GM18520 (cell line): ENCODE results near the gene MEAF6.

ENCODE experiments used
- ATAC-seq: cut with Tn5 transposase; IDR thresholded peaks from one replicate; pipeline ENCODE4 v1.9.1; 2021; ENCODE audit not compliant: unreplicated experiment

Gene MEAF6

GRCh38 chr1:37485902-37486679, 28.5 kb downstream of the MEAF6 start:
- no peak for ATAC-seq

GRCh38 chr1:37484325-37485051, 30.1 kb downstream of the MEAF6 start:
- no peak for ATAC-seq

DNA sequence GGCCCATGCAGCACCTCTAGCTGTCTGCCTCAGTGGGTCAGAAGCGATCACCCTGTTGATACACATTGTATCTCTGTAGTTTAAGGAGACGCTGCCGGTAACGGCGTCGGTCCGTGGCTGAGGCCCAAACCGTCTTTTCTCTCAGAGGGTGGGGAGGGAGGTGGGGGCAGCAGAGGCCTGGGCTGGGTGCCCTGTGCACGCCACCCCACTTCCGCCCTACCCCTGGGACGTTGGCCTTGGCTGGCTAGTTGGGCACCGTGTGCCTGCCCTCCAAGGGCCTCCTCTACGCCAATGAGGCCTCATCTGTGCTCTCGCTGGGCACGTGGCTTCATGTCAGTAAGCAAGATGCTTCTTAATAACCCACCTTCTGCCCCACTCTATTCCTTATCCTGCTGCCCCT, 30.8 kb downstream of the MEAF6 start:
- ATAC-seq, result no peak

GRCh38 chr1:37482796-37483744, 31.5 kb downstream of the MEAF6 start:
- ATAC-seq, result no peak

DNA sequence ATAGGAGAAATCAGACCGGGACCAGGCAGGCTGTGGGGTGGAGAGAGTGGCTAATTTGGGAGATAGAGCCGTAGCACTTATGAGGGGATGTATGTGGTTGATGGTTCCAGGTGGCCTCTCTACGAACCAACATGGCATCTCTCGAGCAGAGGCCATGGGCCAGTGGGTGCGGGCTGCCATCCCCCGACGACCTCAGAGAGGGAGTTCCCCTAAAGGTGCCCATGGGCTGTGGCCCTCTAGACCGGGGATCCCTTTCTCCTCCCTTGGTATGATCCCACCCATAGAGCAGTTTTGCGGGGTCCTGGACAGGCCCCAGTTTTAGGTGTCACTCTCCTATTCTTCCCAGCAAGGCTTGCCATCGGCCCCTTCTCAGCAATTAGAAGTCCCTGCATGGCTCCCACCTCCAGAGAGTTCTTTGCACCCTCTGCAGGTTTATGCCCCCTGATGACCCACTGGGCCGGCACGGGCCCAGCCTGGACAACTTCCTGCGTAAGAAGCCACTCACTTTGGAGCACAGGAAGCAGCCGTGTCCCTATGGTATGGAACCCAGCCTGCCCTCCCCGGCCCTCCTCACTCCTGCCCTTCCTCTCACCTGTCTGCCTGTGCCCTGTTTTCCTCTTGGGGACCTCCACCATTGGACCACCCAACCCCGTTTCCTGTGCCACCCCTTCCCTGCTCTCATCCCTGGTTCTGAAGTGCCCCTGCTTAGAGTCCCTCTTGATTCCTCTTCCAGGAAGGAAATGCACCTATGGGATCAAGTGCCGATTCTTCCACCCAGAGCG, 32.4 kb downstream of the MEAF6 start:
- no peak for ATAC-seq

DNA sequence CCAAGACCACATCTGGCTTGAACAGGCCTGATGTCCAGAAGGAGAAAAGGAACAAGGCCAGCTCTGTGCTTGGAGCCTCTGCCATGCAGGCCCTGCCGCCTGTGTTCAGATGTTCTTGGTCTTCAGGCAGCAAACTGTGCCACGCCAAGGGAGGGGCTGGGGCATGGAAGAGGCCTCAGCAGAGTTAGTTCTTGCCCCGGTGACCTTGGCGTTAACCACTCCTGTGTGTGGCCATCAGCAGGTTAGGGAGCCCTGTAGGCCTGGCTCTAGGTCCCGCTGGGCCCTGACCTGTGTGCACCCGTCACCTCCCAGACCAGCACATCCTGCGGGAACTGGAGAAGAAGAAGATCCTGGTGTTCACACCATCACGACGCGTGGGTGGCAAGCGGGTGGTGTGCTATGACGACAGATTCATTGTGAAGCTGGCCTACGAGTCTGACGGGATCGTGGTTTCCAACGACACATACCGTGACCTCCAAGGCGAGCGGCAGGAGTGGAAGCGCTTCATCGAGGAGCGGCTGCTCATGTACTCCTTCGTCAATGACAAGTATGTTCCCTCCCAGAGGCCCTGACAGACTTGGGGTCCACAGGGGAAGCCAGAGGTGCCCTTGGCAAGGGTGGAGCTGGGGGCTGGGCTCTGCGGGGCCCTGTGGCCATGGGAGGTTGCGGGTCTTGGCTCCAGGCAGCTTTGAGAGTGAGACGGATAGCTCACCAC, 33.1 kb downstream of the MEAF6 start:
- no peak for ATAC-seq

- no peak for ATAC-seq
Observed at GRCh38 chr1:37480581-37481288, 33.8 kb downstream of the MEAF6 start.

DNA sequence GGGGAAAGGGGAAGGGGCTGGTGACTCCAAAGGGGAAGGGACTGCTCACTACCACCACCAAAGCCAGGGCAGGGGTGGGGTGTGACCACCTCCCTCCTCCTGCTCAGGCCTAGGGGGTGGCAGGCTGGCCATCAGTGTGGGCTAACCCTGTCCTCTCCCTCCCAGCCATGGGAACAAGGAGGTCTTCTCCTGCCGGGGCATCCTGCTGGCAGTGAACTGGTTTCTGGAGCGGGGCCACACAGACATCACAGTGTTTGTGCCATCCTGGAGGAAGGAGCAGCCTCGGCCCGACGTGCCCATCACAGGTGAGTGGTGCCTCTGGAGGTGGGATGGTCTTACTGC, 34.5 kb downstream of the MEAF6 start:
- ATAC-seq, result no peak

GRCh38 chr1:37479255-37480124, 35.1 kb downstream of the MEAF6 start:
- no peak for ATAC-seq

GRCh38 chr1:37478890-37479254, 35.7 kb downstream of the MEAF6 start:
- ATAC-seq, result no peak

DNA sequence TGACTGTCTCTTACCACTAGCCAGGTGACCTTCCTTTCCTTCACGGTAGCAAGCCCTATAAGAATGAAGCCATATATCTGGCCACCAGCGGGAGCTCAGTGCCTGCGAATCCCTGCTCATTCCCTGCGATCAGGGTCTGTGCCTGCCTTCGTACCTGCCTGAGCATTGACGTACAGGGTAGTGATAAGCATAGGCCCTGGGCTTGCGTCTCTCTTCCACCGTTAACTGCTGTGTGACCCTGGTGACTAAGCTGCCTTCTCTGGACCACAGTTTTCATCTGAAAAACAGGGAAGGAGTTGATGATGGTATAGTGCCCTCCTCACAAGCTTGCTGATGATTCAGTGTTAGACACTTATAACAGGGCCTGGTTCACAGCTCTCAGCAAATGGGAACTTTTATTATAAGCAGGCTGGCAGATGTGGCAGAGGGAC, 36.1 kb downstream of the MEAF6 start:
- ATAC-seq, result no peak

DNA sequence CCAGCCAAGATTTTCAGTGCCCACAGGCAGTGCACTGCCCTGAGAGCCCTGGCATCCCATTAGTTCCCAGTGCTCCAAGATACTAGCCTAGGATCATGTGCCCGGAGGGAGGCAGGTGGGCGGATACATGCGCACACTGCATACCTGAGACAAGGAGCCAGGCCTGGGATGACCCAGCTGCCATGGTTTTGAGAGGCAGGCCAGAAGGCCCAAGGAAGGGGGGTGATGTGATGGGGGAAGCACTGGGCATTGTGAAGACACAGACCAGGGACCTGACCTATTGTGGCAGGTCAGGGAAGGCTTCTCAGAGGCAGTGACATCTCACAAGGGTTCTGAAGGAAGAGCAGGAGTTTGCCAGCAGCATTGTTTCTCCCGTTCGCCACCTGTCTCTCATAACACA, 36.6 kb downstream of the MEAF6 start:
- no peak for ATAC-seq

DNA sequence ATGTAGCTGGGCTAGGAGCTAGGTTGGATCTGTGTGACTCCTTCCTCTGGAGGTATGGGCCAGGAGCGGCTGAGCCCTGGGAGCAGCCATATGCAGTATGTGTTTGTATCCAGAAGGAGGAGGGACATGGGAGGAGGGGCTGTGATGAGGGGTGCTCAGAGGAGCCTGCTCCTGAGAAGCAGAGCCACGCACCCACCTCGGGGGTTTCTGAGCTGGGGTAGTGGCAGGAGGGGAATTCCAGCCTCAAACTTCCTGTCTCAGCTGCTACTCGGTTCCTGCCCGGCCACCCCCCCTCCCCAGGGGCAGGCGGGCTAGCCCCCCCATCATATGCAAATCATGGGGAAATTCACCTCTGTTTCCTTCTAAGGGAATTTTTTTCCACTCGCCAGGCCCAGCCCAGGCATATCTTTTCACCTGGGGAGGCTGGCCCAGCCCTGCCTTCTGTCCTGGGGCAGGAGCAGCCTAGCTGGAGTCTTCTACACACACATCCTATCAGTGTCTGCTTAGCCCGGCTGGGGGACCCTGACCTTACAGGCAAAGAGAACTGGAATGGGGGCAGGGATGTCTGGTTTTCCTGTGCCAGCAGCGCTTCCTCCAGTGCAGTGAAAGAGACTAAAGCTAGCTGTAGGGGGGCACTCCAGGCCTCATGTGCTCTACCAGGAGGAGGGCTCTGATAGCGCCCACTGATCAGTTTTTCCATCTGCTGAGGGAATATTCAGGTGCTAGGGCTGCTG, 37.2 kb downstream of the MEAF6 start:
- peak; percentile 35 for ATAC-seq

DNA sequence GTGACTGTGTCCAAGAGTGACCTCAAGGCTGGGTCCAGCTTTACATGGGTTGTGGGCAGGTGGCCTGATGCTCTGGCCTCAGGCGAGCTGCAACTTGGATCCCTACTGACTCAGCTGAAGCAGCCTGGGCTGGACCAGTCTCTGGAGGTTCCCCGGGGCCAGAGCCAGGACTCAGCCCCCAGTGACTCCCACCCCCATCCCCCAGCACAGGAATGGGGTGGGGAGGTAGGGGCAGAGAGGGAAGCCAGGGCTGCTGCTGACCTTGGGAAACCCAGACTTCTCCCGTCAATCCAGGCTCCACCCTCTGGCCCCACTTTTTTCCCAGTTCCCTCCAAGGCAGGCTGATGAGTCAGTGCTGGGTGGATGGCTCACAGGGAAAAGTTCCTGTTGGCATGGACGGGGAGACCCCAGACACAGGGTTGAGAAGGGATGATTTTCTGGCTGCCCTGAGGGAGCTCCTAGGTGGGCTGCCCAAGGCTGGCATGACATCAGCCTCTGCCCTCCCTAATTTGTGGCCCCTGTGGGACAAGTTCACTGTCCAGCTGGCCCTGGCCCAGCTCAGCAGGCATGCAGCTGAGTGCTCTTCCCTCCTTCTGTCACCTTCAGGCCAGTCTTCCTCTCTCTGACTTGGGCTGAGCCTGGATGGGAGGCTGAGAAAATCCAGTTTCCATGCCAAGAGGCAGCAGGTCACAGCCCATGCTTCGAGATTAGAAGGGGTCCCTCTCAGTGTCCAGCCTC, 37.9 kb downstream of the MEAF6 start:
- no peak for ATAC-seq

- ATAC-seq, result no peak
Observed at GRCh38 chr1:37476087-37476452, 38.5 kb downstream of the MEAF6 start.

DNA sequence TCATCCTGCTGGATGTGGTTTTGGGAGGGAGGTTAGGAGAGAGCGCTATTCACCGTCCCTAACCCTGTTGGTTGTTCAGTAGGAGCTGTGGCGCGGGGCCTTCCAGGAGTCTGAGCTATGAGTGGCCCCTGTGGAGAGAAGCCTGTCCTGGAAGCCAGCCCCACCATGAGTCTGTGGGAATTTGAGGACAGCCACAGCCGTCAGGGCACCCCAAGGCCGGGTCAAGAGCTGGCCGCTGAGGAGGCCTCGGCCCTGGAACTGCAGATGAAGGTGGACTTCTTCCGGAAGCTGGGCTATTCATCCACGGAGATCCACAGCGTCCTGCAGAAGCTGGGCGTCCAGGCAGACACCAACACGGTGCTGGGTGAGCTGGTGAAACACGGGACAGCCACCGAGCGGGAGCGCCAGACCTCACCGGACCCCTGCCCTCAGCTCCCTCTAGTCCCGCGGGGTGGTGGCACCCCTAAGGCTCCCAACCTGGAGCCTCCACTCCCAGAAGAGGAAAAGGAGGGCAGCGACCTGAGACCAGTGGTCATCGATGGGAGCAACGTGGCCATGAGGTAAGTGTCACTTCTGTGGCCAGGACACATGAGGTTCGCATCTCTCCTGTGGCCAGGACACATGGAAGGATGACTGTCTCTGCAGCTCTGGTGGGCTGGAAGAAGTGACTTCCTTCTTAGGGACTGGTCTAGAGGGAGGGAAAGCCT, 39.0 kb downstream of the MEAF6 start:
- no peak for ATAC-seq
